H1 (cell line): ENCODE measurements around the gene CCDC175. TPM values are rescaled to one million over a fixed set of nuclear protein-coding genes. Genes with fewer than 3 reads are reported as not detected.

ENCODE experiments used
- CTCF ChIA-PET: fragments of 300-600 bp; sonication (Branson Sonifier 250); formaldehyde crosslinking; loops from one replicate; lab custom pipeline; 2021; ENCODE audit not compliant: partially characterized antibody; lab: Charles Lee
- POLR2A ChIA-PET: fragments of 300-600 bp; sonication (Branson Sonifier 250); formaldehyde crosslinking; loops from one replicate; lab custom pipeline; 2021; ENCODE audit warnings: inconsistent platforms; ENCODE audit not compliant: partially characterized antibody; lab: Charles Lee
- DNase-seq, 2 experiments: peaks; one replicate each; pipeline versions ENCODE4 v3.0.0 to v3.0.0-alpha.2; 2010 to 2022; ENCODE audit warnings: low spot score in 2 of 2, low read depth in 1 of 2, mixed read lengths in 1 of 2
- FAIRE-seq: peaks from 2 replicates; lab custom pipeline; 2011; peaks lifted over from hg19 to GRCh38; lab: Jason Lieb, UNC
- H2AFZ ChIP-seq: 2 replicates; pipeline ENCODE4 v1.8.1; 2012; ENCODE audit warnings: low read length, inconsistent platforms
- H2AK5ac ChIP-seq: 2 replicates; pipeline ENCODE4 v1.6.1; 2013; ENCODE audit warnings: low read depth, low read length
- H2BK120ac ChIP-seq: replicated peaks from 2 replicates; pipeline ENCODE3; 2013; ENCODE audit warnings: low read depth, low read length, inconsistent platforms
- H2BK12ac ChIP-seq: 2 replicates; pipeline ENCODE4 v1.6.1; 2013; ENCODE audit warnings: low read depth, low read length
- H2BK15ac ChIP-seq: 2 replicates; pipeline ENCODE4 v1.6.1; 2013; ENCODE audit warnings: low read length
- H2BK20ac ChIP-seq: 2 replicates; pipeline ENCODE4 v1.6.1; 2013; ENCODE audit warnings: low read length
- H2BK5ac ChIP-seq: 2 replicates; pipeline ENCODE4 v1.6.1; 2013; ENCODE audit warnings: low read depth, low read length
- H3K14ac ChIP-seq: 2 replicates; pipeline ENCODE4 v1.6.1; 2013; ENCODE audit warnings: inconsistent platforms; ENCODE audit not compliant: insufficient read length
- H3K18ac ChIP-seq: 2 replicates; pipeline ENCODE4 v1.6.1; 2013; ENCODE audit warnings: low read length; ENCODE audit errors: extremely low read depth
- H3K23ac ChIP-seq: 2 replicates; pipeline ENCODE4 v1.6.1; 2013; ENCODE audit warnings: inconsistent platforms; ENCODE audit not compliant: insufficient read length
- H3K23me2 ChIP-seq: 2 replicates; pipeline ENCODE4 v1.6.1; 2013; ENCODE audit warnings: low read depth, low read length
- H3K27ac ChIP-seq: 2 replicates; pipeline ENCODE4 v1.6.1; 2011; ENCODE audit warnings: low read depth, low read length, inconsistent platforms
- H3K27me3 ChIP-seq, 4 experiments: replicated peaks in 1 of 4; 1 replicate in 1 of 4; 2 replicates in 3 of 4; pipeline versions ENCODE4 v1.6.1 to v1.8.1; 2011 to 2013; ENCODE audit warnings: low read length in 3 of 4, mild to moderate bottlenecking in 3 of 4, inconsistent platforms in 2 of 4, mixed read lengths in 2 of 4, moderate library complexity in 1 of 4; ENCODE audit not compliant: control insufficient read depth in 3 of 4, insufficient read depth in 3 of 4; ENCODE audit errors: extremely low read depth in 1 of 4
- H3K36me3 ChIP-seq, 4 experiments: 2 replicates each; pipeline versions ENCODE4 v1.6.1 to v1.8.1; 2011 to 2013; ENCODE audit warnings: mild to moderate bottlenecking in 4 of 4, low read length in 3 of 4, moderate library complexity in 2 of 4, control low read depth in 1 of 4, inconsistent platforms in 1 of 4; ENCODE audit not compliant: insufficient read depth in 4 of 4, control insufficient read depth in 2 of 4
- H3K4ac ChIP-seq: replicated peaks from 2 replicates; pipeline ENCODE3; 2013; ENCODE audit warnings: low read length, low read depth, mixed read lengths, inconsistent platforms; ENCODE audit not compliant: insufficient read length
- H3K4me1 ChIP-seq, 4 experiments: replicated peaks in 1 of 4; 1 replicate in 1 of 4; 2 replicates in 3 of 4; pipeline versions ENCODE4 v1.6.1 to v1.8.1; 2011 to 2013; ENCODE audit warnings: low read length in 3 of 4, inconsistent platforms in 2 of 4, mixed read lengths in 1 of 4; ENCODE audit not compliant: insufficient read depth in 4 of 4, control insufficient read depth in 3 of 4
- H3K4me2 ChIP-seq, 2 experiments: 2 replicates each; pipeline versions ENCODE4 v1.6.1 to v1.8.1; 2011 to 2013; ENCODE audit warnings: low read depth in 2 of 2, low read length in 2 of 2, control low read depth in 1 of 2, inconsistent platforms in 1 of 2, mild to moderate bottlenecking in 1 of 2; ENCODE audit not compliant: insufficient read depth in 1 of 2
- H3K4me3 ChIP-seq, 4 experiments: fragments of 200-600, 300-600 bp in 1 of 4; sonication (generic), shearing (Covaris generic), sonication (Bioruptor Twin) in 1 of 4; 2 replicates each; pipeline versions ENCODE4 v1.5.1 to v1.8.1; 2011 to 2016; ENCODE audit warnings: low read length in 4 of 4, low read depth in 3 of 4, control low read depth in 2 of 4, inconsistent platforms in 2 of 4, mild to moderate bottlenecking in 2 of 4, mixed read lengths in 1 of 4, moderate library complexity in 1 of 4; ENCODE audit not compliant: insufficient read depth in 2 of 4; ENCODE audit errors: extremely low read depth in 1 of 4
- H3K56ac ChIP-seq: replicated peaks from 2 replicates; pipeline ENCODE3; 2013; ENCODE audit warnings: low read depth, mild to moderate bottlenecking, mixed read lengths, low read length, inconsistent platforms; ENCODE audit not compliant: insufficient read length
- H3K79me1 ChIP-seq: 2 replicates; pipeline ENCODE4 v1.6.1; 2013; ENCODE audit warnings: low read depth, low read length, control low read depth
- H3K79me2 ChIP-seq, 2 experiments: 2 replicates each; pipeline versions ENCODE4 v1.6.1 to v1.8.1; 2012 to 2013; ENCODE audit warnings: low read length in 2 of 2, mild to moderate bottlenecking in 2 of 2, inconsistent platforms in 1 of 2; ENCODE audit not compliant: insufficient read depth in 2 of 2, control insufficient read depth in 1 of 2
- H3K9ac ChIP-seq, 4 experiments: replicated peaks in 1 of 4; 1 replicate in 1 of 4; 2 replicates in 3 of 4; pipeline versions ENCODE4 v1.6.1 to v1.8.1; 2011 to 2013; ENCODE audit warnings: low read depth in 3 of 4, low read length in 3 of 4, control low read depth in 2 of 4, mild to moderate bottlenecking in 2 of 4, moderate library complexity in 2 of 4, inconsistent platforms in 1 of 4; ENCODE audit errors: extremely low read depth in 1 of 4
- H3K9me3 ChIP-seq, 2 experiments: 2 replicates each; pipeline versions ENCODE4 v1.6.1 to v1.8.1; 2012 to 2013; ENCODE audit warnings: mild to moderate bottlenecking in 2 of 2, moderate library complexity in 2 of 2, control low read depth in 1 of 2, inconsistent platforms in 1 of 2, low read depth in 1 of 2, low read length in 1 of 2, mixed read lengths in 1 of 2; ENCODE audit not compliant: insufficient read depth in 2 of 2
- H4K20me1 ChIP-seq, 2 experiments: replicated peaks in 1 of 2; 2 replicates each; pipeline versions ENCODE3 to v1.8.1; 2011 to 2013; ENCODE audit warnings: inconsistent platforms in 2 of 2, low read length in 2 of 2, mild to moderate bottlenecking in 1 of 2; ENCODE audit not compliant: insufficient read depth in 2 of 2, control insufficient read depth in 1 of 2
- H4K5ac ChIP-seq: 2 replicates; pipeline ENCODE4 v1.6.1; 2013; ENCODE audit warnings: low read length, low read depth, mixed read lengths, inconsistent platforms; ENCODE audit not compliant: insufficient read length
- H4K8ac ChIP-seq: 2 replicates; pipeline ENCODE4 v1.8.0; 2013; ENCODE audit warnings: mild to moderate bottlenecking, moderate library complexity, low read length, inconsistent platforms; ENCODE audit not compliant: insufficient read depth; ENCODE audit errors: extremely low read depth
- H4K91ac ChIP-seq: replicated peaks from 2 replicates; pipeline ENCODE3; 2013; ENCODE audit warnings: low read length, mixed read lengths, inconsistent platforms; ENCODE audit not compliant: insufficient read length
- CREB1 ChIP-seq: IDR thresholded peaks from 2 replicates; pipeline ENCODE4 v1.6.1; 2012; ENCODE audit warnings: inconsistent platforms
- RAD21 ChIP-seq, 2 experiments: IDR thresholded peaks in 1 of 2; conservative IDR thresholded peaks in 1 of 2; 2 replicates each; pipeline ENCODE4 v1.6.1; 2011; ENCODE audit warnings: low read depth in 2 of 2, low read length in 2 of 2, improper control_type of control experiment in 1 of 2, inconsistent platforms in 1 of 2, mild to moderate bottlenecking in 1 of 2, moderate library complexity in 1 of 2
- WGBS, 2 experiments: shearing (Covaris generic) in 1 of 2; methylation state at CpG; one replicate each; pipeline versions ENCODE4 v1.1.6 to v1.1.7; 2013 to 2015; ENCODE audit warnings: low lambda C conversion rate in 2 of 2, mixed read lengths in 2 of 2, inconsistent platforms in 1 of 2, low coverage in 1 of 2, missing lambda C conversion rate in 1 of 2; ENCODE audit not compliant: insufficient replicate concordance in 2 of 2, insufficient coverage in 1 of 2, insufficient read length in 1 of 2; ENCODE audit errors: extremely low coverage in 1 of 2, missing lambda C conversion rate in 1 of 2; 5-methylcytosine and 5-hydroxymethylcytosine counted together
- polyA plus RNA-seq, 7 experiments: library from polyadenylated mRNA; depleted of rRNA in 3 of 7; stranded (reverse) in 5 of 7; unstranded in 2 of 7; fragments of >200 nt in 5 of 7; fragments of 200-250 nt in 2 of 7; gene quantifications; 1 replicate in 5 of 7; 2 replicates in 1 of 7; 4 replicates in 1 of 7; pipeline versions ENCODE4 v1.2.1 to v1.2.3, GENCODE V29; 2011 to 2013; ENCODE audit warnings: missing spikeins in 2 of 7, mixed read lengths in 2 of 7
- total RNA-seq: library from RNA; stranded (reverse); fragmentation: NEBNext Ultra II Directional; extraction: Animal tissue kit (Norgen Biotek cat#: 25700); gene quantifications from 2 replicates; pipeline ENCODE4 v1.2.1, GENCODE V29; 2021
- TF ChIP-seq, protein P1 (sequence below), 3 experiments: IDR thresholded peaks; 1 replicate in 2 of 3; 2 replicates in 1 of 3; pipeline versions ENCODE4 v1.5.1 to v1.6.1; 2011; ENCODE audit warnings: low read length in 3 of 3, mild to moderate bottlenecking in 3 of 3, inconsistent platforms in 2 of 3, low read depth in 1 of 3, moderate library complexity in 1 of 3; ENCODE audit not compliant: insufficient read depth in 1 of 3; ENCODE audit errors: control extremely low read depth in 1 of 3

Gene CCDC175
- total and polyA plus RNA-seq, 2 of the 8 experiments (the other 6 are each of a cell fraction or from before 2014, with no cell fraction given): 0.19 TPM; not detected in 1

GRCh38 chr14:59511916-59512575 lies 64.6 kb downstream of the CCDC175 start:
- no peaks in the 10 kb centered on the region for H3K23me2 ChIP-seq
- no peaks in the 10 kb centered on the region for H3K27me3 ChIP-seq
- H3K4ac ChIP-seq: no peak overlapping the region
- no peak overlapping the region for H4K5ac ChIP-seq
- no peaks in the 10 kb centered on the region for H4K20me1 ChIP-seq
- H2BK20ac ChIP-seq: no peak overlapping the region
- TF ChIP-seq, protein P1, sequence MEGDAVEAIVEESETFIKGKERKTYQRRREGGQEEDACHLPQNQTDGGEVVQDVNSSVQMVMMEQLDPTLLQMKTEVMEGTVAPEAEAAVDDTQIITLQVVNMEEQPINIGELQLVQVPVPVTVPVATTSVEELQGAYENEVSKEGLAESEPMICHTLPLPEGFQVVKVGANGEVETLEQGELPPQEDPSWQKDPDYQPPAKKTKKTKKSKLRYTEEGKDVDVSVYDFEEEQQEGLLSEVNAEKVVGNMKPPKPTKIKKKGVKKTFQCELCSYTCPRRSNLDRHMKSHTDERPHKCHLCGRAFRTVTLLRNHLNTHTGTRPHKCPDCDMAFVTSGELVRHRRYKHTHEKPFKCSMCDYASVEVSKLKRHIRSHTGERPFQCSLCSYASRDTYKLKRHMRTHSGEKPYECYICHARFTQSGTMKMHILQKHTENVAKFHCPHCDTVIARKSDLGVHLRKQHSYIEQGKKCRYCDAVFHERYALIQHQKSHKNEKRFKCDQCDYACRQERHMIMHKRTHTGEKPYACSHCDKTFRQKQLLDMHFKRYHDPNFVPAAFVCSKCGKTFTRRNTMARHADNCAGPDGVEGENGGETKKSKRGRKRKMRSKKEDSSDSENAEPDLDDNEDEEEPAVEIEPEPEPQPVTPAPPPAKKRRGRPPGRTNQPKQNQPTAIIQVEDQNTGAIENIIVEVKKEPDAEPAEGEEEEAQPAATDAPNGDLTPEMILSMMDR (IDR thresholded peaks at IDR 0.05; ENCODE audit: control extremely low read depth in 1 of 3, insufficient read depth in 1 of 3, low read depth in 1 of 3, low read length in 3 of 3): peak; percentile 75 to 83 (median 77)
- TF ChIP-seq RAD21 (IDR thresholded peaks at IDR 0.05 in 1 of 2, conservative IDR thresholded peaks at IDR 0.05 in 1 of 2; ENCODE audit: low read depth in 2 of 2, low read length in 2 of 2) (peak; percentile 61 to 64), CREB1 (no peak)
- no peak overlapping the region for H2BK15ac ChIP-seq
- H3K9ac ChIP-seq: no peak overlapping the region
- H2AFZ ChIP-seq: peak overlapping the region; percentile 97
- ChIA-PET CTCF (interaction anchor here (0.6 to 14.6 kb wide), 30 partner anchors 8 to 672 kb away, joined by 3 to 462 read pairs (median 4); partner anchors contain the start of genes CCDC175, JKAMP and L3HYPDH), POLR2A (interaction anchor here (0.8 to 1.8 kb wide), 3 partner anchors 28 to 68 kb away, joined by 3 to 5 read pairs (median 4); partner anchors contain the start of genes CCDC175, JKAMP and L3HYPDH)
- no peaks in the 10 kb centered on the region for H3K79me2 ChIP-seq
- no peaks in the 10 kb centered on the region for H3K36me3 ChIP-seq
- H4K8ac ChIP-seq: peak overlapping the region; percentile 45; the same call in 1 of the 2 replicates
- no peak overlapping the region for H2AK5ac ChIP-seq
- H3K4me3 ChIP-seq: no peak overlapping the region
- peaks cover 0 to 3% (median under 1%) of the 10 kb centered on the region in 4 experiments; a peak in 2 of 7 replicates for H3K4me1 ChIP-seq
- H3K27ac ChIP-seq: no peak overlapping the region
- DNase-seq (peak; percentile 17 to 74), FAIRE-seq (peak; percentile 62)
- H4K91ac ChIP-seq: no peak overlapping the region
- H3K23ac ChIP-seq: no peak overlapping the region
- H3K14ac ChIP-seq: no peak overlapping the region
- H3K56ac ChIP-seq: no peak overlapping the region
- 80% methylated on average over 4 of the region's 4 CpGs; no CpG with 5 or more reads in 1 of the 2 experiments for WGBS, 2 experiments
- H2BK120ac ChIP-seq: no peak overlapping the region
- no peak overlapping the region for H2BK12ac ChIP-seq
- no peak overlapping the region for H2BK5ac ChIP-seq
- peaks cover 0 to 5% of the 10 kb centered on the region in 2 experiments; a peak in 1 of 4 replicates for H3K9me3 ChIP-seq
- H3K79me1 ChIP-seq: no peaks in the 10 kb centered on the region
- H3K18ac ChIP-seq: no peak overlapping the region
- H3K4me2 ChIP-seq: no peak overlapping the region; a peak in 1 of 4 replicates
